GM18907 (cell line): Measurements from ENCODE around the gene DAZAP1.

Experiments used
- ATAC-seq: cut with Tn5 transposase; IDR thresholded peaks from one replicate; pipeline ENCODE4 v1.9.1; 2021; ENCODE audit warnings: mild to moderate bottlenecking, moderate library complexity; ENCODE audit not compliant: unreplicated experiment

DAZAP1 gene

DNA sequence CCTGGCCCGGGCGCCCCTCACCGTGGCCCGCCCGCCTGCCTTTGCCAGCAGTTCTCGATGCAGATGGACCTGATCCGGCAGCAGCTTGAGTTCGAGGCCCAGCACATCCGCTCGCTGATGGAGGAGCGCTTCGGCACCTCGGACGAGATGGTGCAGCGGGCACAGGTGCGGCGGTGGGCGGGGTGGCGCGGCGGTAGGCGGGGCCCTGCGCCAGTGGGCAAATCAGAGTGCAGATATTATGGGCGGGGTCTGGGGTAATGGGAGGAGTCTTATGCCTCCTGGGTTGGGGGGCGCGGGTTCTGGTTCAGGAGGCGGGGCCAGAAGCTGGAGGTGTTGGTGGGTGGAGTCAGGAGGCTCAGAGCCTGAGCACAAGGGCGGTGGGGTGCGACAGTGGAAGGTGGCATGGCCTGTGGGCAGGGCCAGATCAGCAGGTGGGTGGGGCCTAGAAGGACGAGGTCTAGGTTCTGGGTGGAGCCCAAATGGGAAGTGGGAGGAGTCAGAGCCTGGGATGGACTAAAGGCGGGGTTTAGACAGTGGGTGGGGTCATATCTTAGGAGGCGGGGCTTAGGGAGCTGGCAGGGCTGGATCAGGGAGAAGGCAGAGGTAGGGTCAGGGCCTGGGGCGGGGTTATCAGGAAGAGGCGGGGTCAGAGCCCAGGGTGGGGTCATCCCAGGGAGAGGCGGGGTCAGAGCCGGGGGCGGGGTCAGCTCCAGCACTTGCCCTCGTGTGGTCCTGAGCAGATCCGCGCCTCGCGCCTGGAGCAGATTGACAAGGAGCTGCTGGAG, 48.1 kb downstream of the DAZAP1 start:
- ATAC-seq: no peak

- no peak for ATAC-seq
Measured at GRCh38 chr19:1456121-1456900, 48.9 kb downstream of the DAZAP1 start.

- no peak for ATAC-seq
Measured at GRCh38 chr19:1457031-1457739, 49.8 kb downstream of the DAZAP1 start.

DNA sequence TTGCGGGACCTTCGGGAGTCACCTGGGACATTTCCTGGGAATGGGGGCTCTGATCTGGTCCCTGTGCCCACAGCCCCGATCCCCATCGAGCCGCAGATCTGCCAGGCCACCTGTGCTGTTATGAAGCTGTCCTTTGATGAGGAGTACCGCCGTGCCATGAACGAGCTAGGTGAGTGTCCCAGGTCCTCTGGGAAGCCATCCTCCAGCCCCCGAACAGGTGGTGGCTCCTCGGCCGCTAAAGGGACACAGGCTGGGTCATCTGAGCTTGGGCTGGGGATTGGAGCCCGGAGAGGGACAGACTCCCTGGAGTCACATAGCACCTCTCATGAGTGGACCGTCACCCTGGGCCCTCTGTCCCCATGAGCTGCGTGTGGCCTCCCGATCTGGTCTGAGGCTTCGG, 50.5 kb downstream of the DAZAP1 start:
- no peak for ATAC-seq

- ATAC-seq: no peak
Measured at GRCh38 chr19:1459479-1459878, 52.1 kb downstream of the DAZAP1 start.

- ATAC-seq: no peak
Measured at GRCh38 chr19:1460033-1460995, 52.9 kb downstream of the DAZAP1 start.

- no peak for ATAC-seq
Measured at GRCh38 chr19:1461862-1462261, 54.5 kb downstream of the DAZAP1 start.

- no peak for ATAC-seq
Measured at GRCh38 chr19:1465191-1466016, 58.0 kb downstream of the DAZAP1 start.

DNA sequence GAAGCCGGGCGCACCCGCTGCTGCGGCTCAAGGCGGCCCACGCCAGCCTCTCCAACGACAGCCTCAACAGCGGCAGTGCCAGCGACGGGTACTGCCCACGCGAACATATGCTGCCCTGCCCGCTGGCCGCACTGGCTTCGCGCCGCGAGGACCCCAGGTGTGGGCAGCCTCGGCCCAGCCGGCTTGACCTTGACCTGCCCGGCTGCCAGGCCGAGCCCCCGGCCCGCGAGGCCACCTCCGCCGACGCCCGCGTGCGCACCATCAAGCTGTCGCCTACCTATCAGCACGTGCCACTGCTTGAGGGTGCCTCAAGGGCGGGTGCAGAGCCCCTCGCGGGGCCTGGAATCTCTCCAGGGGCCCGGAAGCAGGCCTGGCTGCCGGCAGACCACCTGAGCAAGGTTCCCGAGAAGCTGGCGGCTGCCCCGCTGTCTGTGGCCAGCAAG, 58.7 kb downstream of the DAZAP1 start:
- ATAC-seq: no peak

- no peak for ATAC-seq
Measured at GRCh38 chr19:1466461-1467214, 59.3 kb downstream of the DAZAP1 start.

GRCh38 chr19:1467215-1467489, 59.8 kb downstream of the DAZAP1 start:
- ATAC-seq: no peak

GRCh38 chr19:1467490-1468273, 60.3 kb downstream of the DAZAP1 start:
- ATAC-seq: no peak

- ATAC-seq: no peak
Measured at GRCh38 chr19:1468274-1468820, 61.0 kb downstream of the DAZAP1 start.

- ATAC-seq: no peak
Measured at GRCh38 chr19:1468821-1469254, 61.5 kb downstream of the DAZAP1 start.

DNA sequence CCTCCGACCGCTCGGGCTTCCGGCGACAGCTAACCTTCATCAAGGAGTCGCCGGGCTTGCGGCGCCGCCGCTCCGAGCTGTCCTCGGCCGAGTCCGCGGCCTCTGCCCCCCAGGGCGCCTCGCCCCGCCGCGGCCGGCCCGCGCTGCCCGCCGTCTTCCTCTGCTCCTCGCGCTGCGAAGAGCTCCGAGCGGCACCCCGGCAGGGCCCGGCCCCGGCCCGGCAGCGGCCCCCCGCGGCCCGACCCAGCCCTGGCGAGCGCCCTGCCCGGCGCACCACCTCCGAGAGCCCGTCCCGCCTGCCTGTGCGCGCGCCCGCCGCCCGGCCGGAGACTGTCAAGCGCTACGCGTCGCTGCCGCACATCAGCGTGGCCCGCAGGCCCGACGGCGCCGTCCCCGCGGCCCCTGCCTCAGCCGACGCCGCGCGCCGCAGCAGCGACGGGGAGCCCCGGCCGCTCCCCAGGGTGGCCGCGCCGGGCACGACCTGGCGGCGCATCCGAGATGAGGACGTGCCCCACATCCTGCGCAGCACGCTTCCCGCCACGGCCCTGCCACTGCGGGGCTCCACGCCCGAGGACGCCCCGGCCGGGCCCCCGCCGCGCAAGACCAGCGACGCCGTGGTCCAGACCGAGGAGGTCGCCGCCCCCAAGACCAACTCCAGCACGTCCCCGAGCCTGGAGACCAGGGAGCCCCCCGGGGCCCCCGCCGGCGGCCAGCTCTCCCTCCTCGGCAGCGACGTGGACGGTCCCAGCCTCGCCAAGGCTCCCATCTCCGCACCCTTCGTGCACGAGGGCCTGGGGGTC, 62.1 kb downstream of the DAZAP1 start:
- no peak for ATAC-seq

DNA sequence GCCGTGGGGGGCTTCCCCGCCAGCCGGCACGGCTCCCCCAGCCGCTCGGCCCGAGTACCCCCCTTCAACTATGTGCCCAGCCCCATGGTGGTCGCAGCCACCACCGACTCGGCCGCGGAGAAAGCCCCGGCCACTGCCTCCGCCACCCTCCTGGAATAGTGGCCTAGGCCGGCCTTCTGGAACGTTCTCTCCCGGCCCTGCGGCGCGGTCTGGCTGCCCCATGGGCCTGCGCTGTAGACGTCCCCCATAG, 62.6 kb downstream of the DAZAP1 start:
- ATAC-seq: no peak

DNA sequence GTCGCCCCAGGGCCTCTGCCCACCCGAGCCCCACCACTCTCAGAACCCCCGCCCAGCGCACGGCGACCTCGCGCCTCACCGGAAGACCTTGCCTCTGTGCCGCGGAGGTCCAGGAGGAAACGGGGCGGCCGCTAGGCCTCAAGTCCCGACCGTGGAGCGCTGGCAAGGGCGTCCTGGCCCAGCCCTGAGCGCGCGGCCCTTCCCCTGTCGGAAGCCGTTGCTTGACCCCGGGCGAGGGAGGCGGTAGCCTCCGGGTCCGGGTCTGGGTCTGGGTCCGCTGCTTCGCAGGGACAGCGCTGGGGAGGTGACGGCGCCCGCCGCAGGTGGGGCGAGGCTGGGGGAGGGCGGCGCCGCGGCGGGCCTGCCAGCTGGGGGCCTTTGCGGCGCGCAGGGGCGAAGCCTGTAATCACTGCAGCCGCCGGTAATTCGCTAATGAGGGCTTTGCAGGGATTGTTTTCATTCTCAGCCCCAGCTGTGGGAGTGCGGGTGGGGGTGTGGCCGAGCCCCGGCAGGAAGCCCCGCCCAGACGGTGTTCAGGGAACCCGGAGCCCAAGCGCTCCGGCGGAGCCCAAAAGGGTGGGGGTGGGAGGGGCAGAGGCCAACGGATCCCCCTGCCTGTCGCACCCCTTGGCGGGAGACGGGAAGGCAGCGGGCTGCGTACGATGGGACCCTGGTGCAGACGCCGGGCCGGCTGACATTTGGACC, 63.1 kb downstream of the DAZAP1 start:
- no peak for ATAC-seq
